ENCODE results near the gene PTPRK. TPM values are rescaled to one million over a fixed set of nuclear protein-coding genes. Genes with fewer than 3 reads are reported as not detected.

The PTPRK gene
- total and polyA plus RNA-seq, 2 of the 8 experiments (the other 6 are each of a cell fraction or from before 2014, with no cell fraction given) = 11.4 to 47.3 TPM

GRCh38 chr6:128350416-128351254, 169.8 kb downstream of the PTPRK start:
- H4K20me1 ChIP-seq (replicated peaks in 1 of 2; ENCODE audit: control insufficient read depth in 1 of 2, insufficient read depth in 2 of 2, low read length in 2 of 2) = no peaks in the 10 kb centered on the region
- H2BK5ac ChIP-seq (ENCODE audit: low read depth, low read length) = no peak overlapping the region
- no peaks in the 10 kb centered on the region for H3K79me1 ChIP-seq (ENCODE audit: low read depth, low read length)
- no peak overlapping the region for H4K8ac ChIP-seq (ENCODE audit: extremely low read depth, insufficient read depth, low read length)
- H3K27ac ChIP-seq (ENCODE audit: low read depth, low read length) = no peak overlapping the region
- ChIA-PET CTCF (ENCODE audit: partially characterized antibody) (no interaction called here), POLR2A (ENCODE audit: partially characterized antibody) (no interaction called here)
- H3K23me2 ChIP-seq (ENCODE audit: low read depth, low read length) = no peaks in the 10 kb centered on the region
- DNase-seq (ENCODE audit: low read depth in 1 of 2, low spot score in 2 of 2) = no peak
- H3K9me3 ChIP-seq (ENCODE audit: insufficient read depth in 2 of 2, low read depth in 1 of 2, low read length in 1 of 2) = no peaks in the 10 kb centered on the region
- no peak overlapping the region for H3K18ac ChIP-seq (ENCODE audit: extremely low read depth, low read length)
- no peak overlapping the region for H3K4me2 ChIP-seq (ENCODE audit: insufficient read depth in 1 of 2, low read depth in 2 of 2, low read length in 2 of 2)
- H3K36me3 ChIP-seq (ENCODE audit: control insufficient read depth in 2 of 4, insufficient read depth in 4 of 4, low read length in 3 of 4) = no peaks in the 10 kb centered on the region
- no peak overlapping the region for H2AK5ac ChIP-seq (ENCODE audit: low read depth, low read length)
- peaks cover 0 to 9% of the 10 kb centered on the region in 2 experiments; a peak in 1 of 4 replicates for H3K79me2 ChIP-seq (ENCODE audit: control insufficient read depth in 1 of 2, insufficient read depth in 2 of 2, low read length in 2 of 2)
- H2BK20ac ChIP-seq (ENCODE audit: low read length) = no peak overlapping the region
- WGBS, 2 experiments (ENCODE audit: extremely low coverage in 1 of 2, insufficient coverage in 1 of 2, insufficient read length in 1 of 2, insufficient replicate concordance in 2 of 2, low coverage in 1 of 2, low lambda C conversion rate in 2 of 2, missing lambda C conversion rate in 1 of 2) = 90% methylated on average over 6 of the region's 6 CpGs; no CpG with 5 or more reads in 1 of the 2 experiments
- H2BK12ac ChIP-seq (ENCODE audit: low read depth, low read length) = no peak overlapping the region
- no peak overlapping the region for H3K9ac ChIP-seq (replicated peaks in 1 of 4; ENCODE audit: extremely low read depth in 1 of 4, low read depth in 3 of 4, low read length in 3 of 4)
- FAIRE-seq = no peak
- H3K23ac ChIP-seq (ENCODE audit: insufficient read length) = no peak overlapping the region
- no peak overlapping the region for H4K5ac ChIP-seq (ENCODE audit: insufficient read length, low read depth, low read length)
- no peak overlapping the region for H3K4me3 ChIP-seq (ENCODE audit: extremely low read depth in 1 of 4, insufficient read depth in 2 of 4, low read depth in 3 of 4, low read length in 4 of 4)
- H3K56ac ChIP-seq (replicated peaks; ENCODE audit: insufficient read length, low read depth, low read length) = no peak overlapping the region
- H4K91ac ChIP-seq (replicated peaks; ENCODE audit: insufficient read length, low read length) = no peak overlapping the region
- H3K4me1 ChIP-seq (replicated peaks in 1 of 4; ENCODE audit: control insufficient read depth in 3 of 4, insufficient read depth in 4 of 4, low read length in 3 of 4) = no peaks in the 10 kb centered on the region
- no peak overlapping the region for H2BK120ac ChIP-seq (replicated peaks; ENCODE audit: low read depth, low read length)
- H2BK15ac ChIP-seq (ENCODE audit: low read length) = no peak overlapping the region
- no peak overlapping the region for H3K4ac ChIP-seq (replicated peaks; ENCODE audit: insufficient read length, low read depth, low read length)
- no peaks in the 10 kb centered on the region for H3K27me3 ChIP-seq (replicated peaks in 1 of 4; ENCODE audit: control insufficient read depth in 3 of 4, extremely low read depth in 1 of 4, insufficient read depth in 3 of 4, low read length in 3 of 4)
- no peak overlapping the region for H2AFZ ChIP-seq (ENCODE audit: low read length)
- TF ChIP-seq CHD2 (IDR thresholded peaks at IDR 0.05; ENCODE audit: low read length) (no peak), SP4 (IDR thresholded peaks at IDR 0.05; ENCODE audit: low read length) (no peak), MAX (IDR thresholded peaks at IDR 0.05) (no peak), FOSL1 (IDR thresholded peaks at IDR 0.05; ENCODE audit: insufficient read depth, low read depth, low read length) (no peak), HDAC2 (IDR thresholded peaks at IDR 0.05; ENCODE audit: borderline replicate concordance in 1 of 2, low read depth in 2 of 2, low read length in 2 of 2) (no peak), NRF1 (IDR thresholded peaks at IDR 0.05; ENCODE audit: low read depth, low read length) (no peak), E2F6 (IDR thresholded peaks at IDR 0.05) (no peak), EGR1 (IDR thresholded peaks at IDR 0.05; ENCODE audit: borderline replicate concordance, low read depth, low read length) (no peak), BACH1 (IDR thresholded peaks at IDR 0.05; ENCODE audit: low read length) (no peak), JUN (IDR thresholded peaks at IDR 0.05; ENCODE audit: low read depth, low read length) (no peak), SP1 (IDR thresholded peaks at IDR 0.05; ENCODE audit: low read depth, low read length) (no peak), CREB1 (IDR thresholded peaks at IDR 0.05) (no peak)
- no peak overlapping the region for H3K14ac ChIP-seq (ENCODE audit: insufficient read length)
